ENCODE results near the gene SLC25A14. TPM values are rescaled to one million over a fixed set of nuclear protein-coding genes. Genes with fewer than 3 reads are reported as not detected.
"Not testable (repeated sequence)": the region's sequence is repeated elsewhere in the genome, so short reads cannot be mapped to it uniquely, and the experiment has no call there.

Gene SLC25A14
- total RNA-seq, 1 donor from 2014 or later: 28.4 TPM

DNA sequence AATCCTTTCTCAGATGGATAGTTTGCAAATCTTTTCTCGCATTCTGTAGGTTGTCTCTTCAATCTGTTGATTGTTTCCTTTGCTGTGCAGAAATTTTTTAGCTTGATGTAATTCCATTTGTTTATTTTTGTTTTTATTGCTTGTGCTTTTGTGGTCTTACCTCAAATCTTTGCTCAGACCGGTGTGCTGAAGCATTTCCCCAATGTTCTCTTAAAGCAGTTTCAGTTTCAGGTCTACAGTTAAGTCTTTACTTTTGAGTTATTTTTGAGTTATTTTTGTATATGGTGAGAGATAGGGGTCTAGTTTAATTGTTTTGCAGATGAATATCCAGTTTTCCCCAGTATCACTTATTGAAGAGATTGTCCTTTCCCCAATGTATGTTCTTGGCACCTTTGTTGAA lies 18.2 kb upstream of the SLC25A14 start:
- H3K27ac Mint-ChIP-seq (ENCODE audit: unreplicated experiment): no peak overlapping the region
- no peaks in the 10 kb centered on the region for H3K4me1 Mint-ChIP-seq (ENCODE audit: low read depth, unreplicated experiment)
- peaks cover 4% of the 10 kb centered on the region for H3K36me3 Mint-ChIP-seq (ENCODE audit: unreplicated experiment)
- no peaks in the 10 kb centered on the region for H3K27me3 Mint-ChIP-seq (ENCODE audit: unreplicated experiment)
- TF ChIP-seq, protein P1, sequence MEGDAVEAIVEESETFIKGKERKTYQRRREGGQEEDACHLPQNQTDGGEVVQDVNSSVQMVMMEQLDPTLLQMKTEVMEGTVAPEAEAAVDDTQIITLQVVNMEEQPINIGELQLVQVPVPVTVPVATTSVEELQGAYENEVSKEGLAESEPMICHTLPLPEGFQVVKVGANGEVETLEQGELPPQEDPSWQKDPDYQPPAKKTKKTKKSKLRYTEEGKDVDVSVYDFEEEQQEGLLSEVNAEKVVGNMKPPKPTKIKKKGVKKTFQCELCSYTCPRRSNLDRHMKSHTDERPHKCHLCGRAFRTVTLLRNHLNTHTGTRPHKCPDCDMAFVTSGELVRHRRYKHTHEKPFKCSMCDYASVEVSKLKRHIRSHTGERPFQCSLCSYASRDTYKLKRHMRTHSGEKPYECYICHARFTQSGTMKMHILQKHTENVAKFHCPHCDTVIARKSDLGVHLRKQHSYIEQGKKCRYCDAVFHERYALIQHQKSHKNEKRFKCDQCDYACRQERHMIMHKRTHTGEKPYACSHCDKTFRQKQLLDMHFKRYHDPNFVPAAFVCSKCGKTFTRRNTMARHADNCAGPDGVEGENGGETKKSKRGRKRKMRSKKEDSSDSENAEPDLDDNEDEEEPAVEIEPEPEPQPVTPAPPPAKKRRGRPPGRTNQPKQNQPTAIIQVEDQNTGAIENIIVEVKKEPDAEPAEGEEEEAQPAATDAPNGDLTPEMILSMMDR (IDR thresholded peaks at IDR 0.05; ENCODE audit: partially characterized antibody, unreplicated experiment): no peak
- H3K4me3 Mint-ChIP-seq (ENCODE audit: unreplicated experiment): no peak overlapping the region
- no peak for DNase-seq
- H3K9me3 Mint-ChIP-seq (ENCODE audit: unreplicated experiment): no peaks in the 10 kb centered on the region

DNA sequence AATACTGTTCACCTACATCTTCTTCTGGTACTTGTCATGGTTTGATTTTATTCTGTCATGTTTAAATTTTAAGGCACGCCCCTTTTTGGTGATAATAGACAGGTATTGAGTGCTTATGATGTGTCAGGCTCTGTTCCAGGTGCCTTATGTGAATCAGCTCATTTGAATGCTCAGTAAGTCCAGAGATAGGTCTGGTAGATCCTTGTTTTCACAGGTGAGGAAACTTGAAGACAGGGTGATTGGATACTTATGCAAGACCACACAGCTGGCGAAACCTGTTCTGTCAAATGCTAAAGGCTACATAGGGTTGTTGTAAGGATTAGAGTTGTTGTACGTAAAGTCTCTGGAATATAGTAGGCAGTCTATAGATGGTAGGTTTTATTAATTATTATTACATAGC lies 9.6 kb upstream of the SLC25A14 start:
- H3K27ac Mint-ChIP-seq (ENCODE audit: unreplicated experiment): no peak overlapping the region
- no peak overlapping the region for H3K4me3 Mint-ChIP-seq (ENCODE audit: unreplicated experiment)
- H3K9me3 Mint-ChIP-seq (ENCODE audit: unreplicated experiment): no peaks in the 10 kb centered on the region
- TF ChIP-seq, protein P1 (IDR thresholded peaks at IDR 0.05; ENCODE audit: partially characterized antibody, unreplicated experiment): no peak
- peaks cover 1% of the 10 kb centered on the region for H3K27me3 Mint-ChIP-seq (ENCODE audit: unreplicated experiment)
- H3K4me1 Mint-ChIP-seq (ENCODE audit: low read depth, unreplicated experiment): no peaks in the 10 kb centered on the region
- no peak for DNase-seq
- no peaks in the 10 kb centered on the region for H3K36me3 Mint-ChIP-seq (ENCODE audit: unreplicated experiment)

- Mint-ChIP-seq H3K4me3 (ENCODE audit: unreplicated experiment) (no peak overlapping the region), H3K27ac (ENCODE audit: unreplicated experiment) (no peak overlapping the region)
- peak; percentile 52 for DNase-seq
These were observed 9.0 kb upstream of the SLC25A14 start for GRCh38 chrX:130330706-130331105.

DNA sequence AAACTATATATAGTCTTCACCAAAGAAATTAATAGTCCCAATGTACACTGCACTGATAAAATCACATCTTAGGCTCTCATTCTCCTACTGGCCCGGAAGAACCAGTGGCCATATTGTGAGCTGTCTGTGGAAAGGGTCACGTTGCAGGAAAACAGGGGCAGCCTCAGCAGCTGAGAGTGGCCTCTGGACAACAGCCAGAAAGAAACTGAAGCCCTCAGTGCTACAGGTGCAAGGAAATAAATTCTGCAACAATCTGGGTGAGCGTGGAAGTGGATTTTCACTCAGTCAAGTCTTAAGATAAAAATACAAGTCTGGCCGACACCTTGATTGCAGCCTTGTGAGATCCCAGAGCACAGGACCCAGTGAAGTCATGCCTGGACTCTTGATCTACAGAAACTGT lies 3.2 kb upstream of the SLC25A14 start:
- no peak for DNase-seq
- H3K9me3 Mint-ChIP-seq (ENCODE audit: unreplicated experiment): peaks cover 2% of the 10 kb centered on the region

More at GRCh38 chrX:130330706-130331105, 9.0 kb upstream of the SLC25A14 start:
- TF ChIP-seq, protein P1 (IDR thresholded peaks at IDR 0.05; ENCODE audit: partially characterized antibody, unreplicated experiment): no peak
- Mint-ChIP-seq H3K36me3 (ENCODE audit: unreplicated experiment) (no peaks in the 10 kb centered on the region), H3K27me3 (ENCODE audit: unreplicated experiment) (peaks cover 1% of the 10 kb centered on the region), H3K4me1 (ENCODE audit: low read depth, unreplicated experiment) (no peaks in the 10 kb centered on the region), H3K9me3 (ENCODE audit: unreplicated experiment) (no peaks in the 10 kb centered on the region)

DNA sequence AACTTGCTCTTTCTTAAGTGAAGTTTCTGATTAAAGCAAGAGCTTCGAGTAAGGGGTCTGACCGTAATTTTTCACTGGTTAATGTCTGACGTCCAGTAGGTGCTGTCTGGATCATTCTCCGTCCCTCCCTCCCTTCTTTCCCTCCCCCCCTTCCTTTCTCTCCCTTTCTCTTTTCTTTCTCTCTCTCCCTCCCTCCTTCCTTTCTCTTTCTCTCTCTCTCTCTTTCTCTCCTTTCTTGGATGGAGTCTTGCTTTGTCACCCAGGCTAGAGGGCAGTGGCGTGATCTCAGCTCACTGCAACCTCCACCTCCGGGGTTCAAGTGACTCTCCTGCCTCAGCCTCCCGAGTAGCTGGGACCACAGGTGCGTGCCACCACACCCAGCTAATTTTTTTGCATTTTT lies 850 bp upstream of the SLC25A14 start:
- H3K27ac Mint-ChIP-seq (ENCODE audit: unreplicated experiment); H3K4me3 Mint-ChIP-seq (ENCODE audit: unreplicated experiment); H3K9me3 Mint-ChIP-seq (ENCODE audit: unreplicated experiment); H3K36me3 Mint-ChIP-seq (ENCODE audit: unreplicated experiment); H3K4me1 Mint-ChIP-seq (ENCODE audit: low read depth, unreplicated experiment); DNase-seq; H3K27me3 Mint-ChIP-seq (ENCODE audit: unreplicated experiment): not testable (repeated sequence)

More for the DNA sequence above, 3.2 kb upstream of the SLC25A14 start:
- H3K4me3 Mint-ChIP-seq (ENCODE audit: unreplicated experiment): no peak overlapping the region
- H3K27me3 Mint-ChIP-seq (ENCODE audit: unreplicated experiment): peaks cover 2% of the 10 kb centered on the region
- TF ChIP-seq, protein P1 (IDR thresholded peaks at IDR 0.05; ENCODE audit: partially characterized antibody, unreplicated experiment): no peak
- no peak overlapping the region for H3K27ac Mint-ChIP-seq (ENCODE audit: unreplicated experiment)
- peaks cover 3% of the 10 kb centered on the region for H3K4me1 Mint-ChIP-seq (ENCODE audit: low read depth, unreplicated experiment)
- no peaks in the 10 kb centered on the region for H3K36me3 Mint-ChIP-seq (ENCODE audit: unreplicated experiment)

All from glutamatergic neuron (in vitro differentiated cells).